ENCODE results near the gene REN. TPM values are rescaled to one million over a fixed set of nuclear protein-coding genes. Genes with fewer than 3 reads are reported as not detected.
A peak's percentile ranks its signal among the peaks of the same experiment; 100 is the strongest.

REN gene
- total and polyA plus RNA-seq, 2 of the 8 experiments (the other 6 are each of a cell fraction or from before 2014, with no cell fraction given) = 0.05 TPM; not detected in 1

DNA sequence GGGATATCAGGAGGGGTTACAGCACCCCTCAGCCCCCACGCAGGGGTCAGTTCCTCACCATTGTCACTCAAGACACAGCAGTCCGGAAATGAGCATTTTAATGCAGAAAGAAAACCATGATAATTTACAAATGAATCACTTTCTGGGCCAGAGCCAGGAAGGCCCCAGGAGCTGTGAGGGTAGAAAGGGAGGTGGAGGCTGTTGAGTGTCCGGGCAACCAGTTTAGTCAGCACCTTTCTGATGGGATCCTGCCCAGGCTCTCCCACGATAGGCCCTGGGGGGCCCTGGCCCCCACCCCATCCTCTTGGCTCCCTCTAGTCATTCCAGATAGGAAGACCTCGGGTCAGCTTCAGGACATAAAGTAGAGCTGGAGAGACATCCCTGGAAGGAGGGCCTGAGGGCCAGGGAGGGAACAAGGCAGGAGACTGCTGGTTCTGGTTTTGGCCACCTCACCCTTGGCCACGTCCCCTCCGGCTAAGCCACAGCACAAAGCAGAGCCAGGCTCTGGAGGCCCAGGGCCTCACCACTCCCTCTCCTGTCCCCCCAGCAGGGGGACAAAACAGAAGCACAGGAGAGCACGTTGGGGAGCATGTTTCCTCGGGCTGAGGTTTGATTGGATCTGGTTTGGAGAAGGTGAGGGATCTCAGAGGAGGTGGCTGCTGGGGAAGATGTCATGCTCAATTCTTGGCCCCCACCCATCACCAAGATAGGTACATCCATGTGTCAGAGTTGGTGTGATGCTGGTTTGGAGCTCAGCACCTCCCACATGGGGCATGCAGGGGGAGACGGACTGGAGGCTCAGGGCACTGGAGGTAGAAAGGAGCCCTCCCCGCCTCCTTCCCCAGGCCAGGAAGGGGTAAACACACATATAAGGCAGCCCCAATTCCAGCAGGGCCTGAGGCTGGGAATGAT, 34.9 kb downstream of the REN start:
- Histone ChIP-seq H3K79me2 (ENCODE audit: control insufficient read depth in 1 of 2, insufficient read depth in 2 of 2, low read length in 2 of 2) (no peaks in the 10 kb centered on the region), H3K23me2 (ENCODE audit: low read depth, low read length) (no peaks in the 10 kb centered on the region), H4K91ac (replicated peaks; ENCODE audit: insufficient read length, low read length) (no peak overlapping the region), H3K79me1 (ENCODE audit: low read depth, low read length) (no peaks in the 10 kb centered on the region), H4K5ac (ENCODE audit: insufficient read length, low read depth, low read length) (no peak overlapping the region), H3K14ac (ENCODE audit: insufficient read length) (no peak overlapping the region), H3K4me2 (ENCODE audit: insufficient read depth in 1 of 2, low read depth in 2 of 2, low read length in 2 of 2) (no peak overlapping the region), H2BK20ac (ENCODE audit: low read length) (no peak overlapping the region), H3K4me1 (replicated peaks in 1 of 4; ENCODE audit: control insufficient read depth in 3 of 4, insufficient read depth in 4 of 4, low read length in 3 of 4) (peaks cover 4 to 23% (median 7%) of the 10 kb centered on the region in 4 experiments), H3K9ac (replicated peaks in 1 of 4; ENCODE audit: extremely low read depth in 1 of 4, low read depth in 3 of 4, low read length in 3 of 4) (no peak overlapping the region), H3K23ac (ENCODE audit: insufficient read length) (no peak overlapping the region), H3K4me3 (ENCODE audit: extremely low read depth in 1 of 4, insufficient read depth in 2 of 4, low read depth in 3 of 4, low read length in 4 of 4) (no peak overlapping the region), H3K18ac (ENCODE audit: extremely low read depth, low read length) (no peak overlapping the region), H4K8ac (ENCODE audit: extremely low read depth, insufficient read depth, low read length) (no peak overlapping the region; the same call in 1 of the 2 replicates), H2AFZ (ENCODE audit: low read length) (no peak overlapping the region), H3K56ac (replicated peaks; ENCODE audit: insufficient read length, low read depth, low read length) (no peak overlapping the region), H3K9me3 (ENCODE audit: insufficient read depth in 2 of 2, low read depth in 1 of 2, low read length in 1 of 2) (no peaks in the 10 kb centered on the region), H3K4ac (replicated peaks; ENCODE audit: insufficient read length, low read depth, low read length) (no peak overlapping the region), H2BK120ac (replicated peaks; ENCODE audit: low read depth, low read length) (no peak overlapping the region), H2BK12ac (ENCODE audit: low read depth, low read length) (no peak overlapping the region), H3K27me3 (replicated peaks in 1 of 4; ENCODE audit: control insufficient read depth in 3 of 4, extremely low read depth in 1 of 4, insufficient read depth in 3 of 4, low read length in 3 of 4) (no peaks in the 10 kb centered on the region; a peak in 1 of 7 replicates), H4K20me1 (replicated peaks in 1 of 2; ENCODE audit: control insufficient read depth in 1 of 2, insufficient read depth in 2 of 2, low read length in 2 of 2) (peaks cover 0 to 4% of the 10 kb centered on the region in 2 experiments), H2AK5ac (ENCODE audit: low read depth, low read length) (no peak overlapping the region), H3K27ac (ENCODE audit: low read depth, low read length) (no peak overlapping the region), H2BK5ac (ENCODE audit: low read depth, low read length) (0 out of 2 replicates have a peak overlapping the region, but pooled peaks have one; percentile 1), H3K36me3 (ENCODE audit: control insufficient read depth in 2 of 4, insufficient read depth in 4 of 4, low read length in 3 of 4) (peaks cover 0 to 3% (median under 1%) of the 10 kb centered on the region in 4 experiments; a peak in 4 of 8 replicates), H2BK15ac (ENCODE audit: low read length) (no peak overlapping the region)
- ChIA-PET CTCF (ENCODE audit: partially characterized antibody) (interaction anchor here (0.6 to 11.3 kb wide), 16 partner anchors 9 to 272 kb away, joined by 3 to 261 read pairs (median 8); partner anchors contain the start of genes ETNK2 and SOX13), POLR2A (ENCODE audit: partially characterized antibody) (interaction anchor here (0.9 to 13.3 kb wide), 12 partner anchors 11 to 264 kb away, joined by 3 to 174 read pairs (median 4); partner anchors contain the start of genes ETNK2, SNRPE and SOX13)
- TF ChIP-seq POLR2AphosphoS5 (IDR thresholded peaks at IDR 0.05; ENCODE audit: low read depth, low read length) = peak; percentile 75
- TF ChIP-seq, protein P1, sequence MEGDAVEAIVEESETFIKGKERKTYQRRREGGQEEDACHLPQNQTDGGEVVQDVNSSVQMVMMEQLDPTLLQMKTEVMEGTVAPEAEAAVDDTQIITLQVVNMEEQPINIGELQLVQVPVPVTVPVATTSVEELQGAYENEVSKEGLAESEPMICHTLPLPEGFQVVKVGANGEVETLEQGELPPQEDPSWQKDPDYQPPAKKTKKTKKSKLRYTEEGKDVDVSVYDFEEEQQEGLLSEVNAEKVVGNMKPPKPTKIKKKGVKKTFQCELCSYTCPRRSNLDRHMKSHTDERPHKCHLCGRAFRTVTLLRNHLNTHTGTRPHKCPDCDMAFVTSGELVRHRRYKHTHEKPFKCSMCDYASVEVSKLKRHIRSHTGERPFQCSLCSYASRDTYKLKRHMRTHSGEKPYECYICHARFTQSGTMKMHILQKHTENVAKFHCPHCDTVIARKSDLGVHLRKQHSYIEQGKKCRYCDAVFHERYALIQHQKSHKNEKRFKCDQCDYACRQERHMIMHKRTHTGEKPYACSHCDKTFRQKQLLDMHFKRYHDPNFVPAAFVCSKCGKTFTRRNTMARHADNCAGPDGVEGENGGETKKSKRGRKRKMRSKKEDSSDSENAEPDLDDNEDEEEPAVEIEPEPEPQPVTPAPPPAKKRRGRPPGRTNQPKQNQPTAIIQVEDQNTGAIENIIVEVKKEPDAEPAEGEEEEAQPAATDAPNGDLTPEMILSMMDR (IDR thresholded peaks at IDR 0.05; ENCODE audit: control extremely low read depth in 1 of 3, insufficient read depth in 1 of 3, low read depth in 1 of 3, low read length in 3 of 3) = peak in 1 of 3 experiments; percentile 6; a peak in 1 of 4 replicates
- no peak for TF ChIP-seq HDAC6 (IDR thresholded peaks at IDR 0.05; ENCODE audit: low read depth, low read length)
- peak in 1 of 2 experiments; percentile 32; a peak in 2 of 3 replicates for TF ChIP-seq POLR2A (IDR thresholded peaks at IDR 0.05; ENCODE audit: control extremely low read depth in 1 of 2, low read depth in 2 of 2, low read length in 2 of 2)
- TF ChIP-seq SP1 (IDR thresholded peaks at IDR 0.05; ENCODE audit: low read depth, low read length) = no peak
- FAIRE-seq (no peak), DNase-seq (ENCODE audit: low read depth in 1 of 2, low spot score in 2 of 2) (no peak)
- WGBS, 2 experiments (ENCODE audit: extremely low coverage in 1 of 2, insufficient coverage in 1 of 2, insufficient read length in 1 of 2, insufficient replicate concordance in 2 of 2, low coverage in 1 of 2, low lambda C conversion rate in 2 of 2, missing lambda C conversion rate in 1 of 2) = 78% methylated on average over 11 of the region's 11 CpGs; no CpG with 5 or more reads in 1 of the 2 experiments
